ENCODE results near the gene GNAS.

GNAS gene

GRCh38 chr20:58880994-58881752 lies 28.7 kb downstream of the GNAS start:
- peak; percentile 17 for TF ChIP-seq CTCF (conservative IDR thresholded peaks at IDR 0.05; ENCODE audit: low read depth, low read length)
- no peak overlapping the region for H3K4me3 ChIP-seq (ENCODE audit: low read length)
- DNase-seq (ENCODE audit: low read depth) = no peak

GRCh38 chr20:58882704-58883089 lies 30.2 kb downstream of the GNAS start:
- H3K4me3 ChIP-seq (ENCODE audit: low read length) = no peak overlapping the region
- DNase-seq (ENCODE audit: low read depth) = no peak
- no peak for TF ChIP-seq CTCF (conservative IDR thresholded peaks at IDR 0.05; ENCODE audit: low read depth, low read length)

- no peak for DNase-seq (ENCODE audit: low read depth)
- no peak for TF ChIP-seq CTCF (conservative IDR thresholded peaks at IDR 0.05; ENCODE audit: low read depth, low read length)
- no peak overlapping the region for H3K4me3 ChIP-seq (ENCODE audit: low read length)
Observed at GRCh38 chr20:58883241-58883691, 30.8 kb downstream of the GNAS start.

- TF ChIP-seq CTCF (conservative IDR thresholded peaks at IDR 0.05; ENCODE audit: low read depth, low read length) = no peak
- DNase-seq (ENCODE audit: low read depth) = no peak
- H3K4me3 ChIP-seq (ENCODE audit: low read length) = no peak overlapping the region
Observed at GRCh38 chr20:58884966-58885365, 32.5 kb downstream of the GNAS start.

GRCh38 chr20:58886546-58886945 lies 34.0 kb downstream of the GNAS start:
- TF ChIP-seq CTCF (conservative IDR thresholded peaks at IDR 0.05; ENCODE audit: low read depth, low read length) = no peak
- no peak for DNase-seq (ENCODE audit: low read depth)
- H3K4me3 ChIP-seq (ENCODE audit: low read length) = no peak overlapping the region

- TF ChIP-seq CTCF (conservative IDR thresholded peaks at IDR 0.05; ENCODE audit: low read depth, low read length) = no peak
- no peak for DNase-seq (ENCODE audit: low read depth)
- H3K4me3 ChIP-seq (ENCODE audit: low read length) = peak overlapping the region; percentile 77
Observed at GRCh38 chr20:58888103-58888502, 35.6 kb downstream of the GNAS start.

Data from retinal pigment epithelial cell (primary cell).